Measurements from ENCODE around the gene ACKR1.

GRCh38 chr1:159218649-159219636 lies 14.3 kb downstream of the ACKR1 start:
- TF ChIP-seq CTCF (IDR thresholded peaks at IDR 0.05; ENCODE audit: low read depth, low read length, poor library complexity, severe bottlenecking) (no peak), EZH2phosphoT487 (IDR thresholded peaks at IDR 0.05; ENCODE audit: borderline replicate concordance, low read length) (no peak)
